ENCODE data around the gene MAN1C1. TPM values are rescaled to one million over a fixed set of nuclear protein-coding genes. Genes with fewer than 3 reads are reported as not detected.

MAN1C1 gene
- total RNA-seq, 1 experiment from 2014 or later: 1.5 TPM

- in situ Hi-C loops (cut with HindIII; ENCODE audit: low pct_unique_long_range_greater_than_20kb, low sequenced_read_pairs) (no loop called here), intact Hi-C loops (cut with micrococcal nuclease; ENCODE audit: unreplicated experiment) (no loop called here)
- no TSS peak for BruUV-seq (replicated peaks)
- ATAC-seq (no peak), DNase-seq (ENCODE audit: low read depth, low spot score) (no peak)
- Histone ChIP-seq H3K27ac (ENCODE audit: low read length) (no peak overlapping the region), H3K36me3 (ENCODE audit: control insufficient read depth, insufficient read depth, low read length) (no peaks in the 10 kb centered on the region), H3K27me3 (ENCODE audit: control insufficient read depth, insufficient read depth, low read length) (peaks cover 4% of the 10 kb centered on the region; the same call in 1 of the 2 replicates), H3K4me3 (ENCODE audit: low read depth in 2 of 2, low read length in 2 of 2) (no peak overlapping the region), H3K4me1 (ENCODE audit: control insufficient read depth, insufficient read depth, low read length) (no peaks in the 10 kb centered on the region; the same call in 1 of the 2 replicates), H3K9me3 (ENCODE audit: control insufficient read depth, insufficient read depth, low read depth, low read length) (no peaks in the 10 kb centered on the region)
- POLR2A ChIA-PET: no interaction called here
- CTCF ChIA-PET: no interaction called here
- TF ChIP-seq REST (IDR thresholded peaks at IDR 0.05; ENCODE audit: insufficient read depth in 1 of 2, low read depth in 2 of 2, low read length in 1 of 2) (no peak), SIN3A (IDR thresholded peaks at IDR 0.05; ENCODE audit: borderline replicate concordance, insufficient read depth, low read depth, low read length) (no peak), TCF7L2 (IDR thresholded peaks at IDR 0.05; ENCODE audit: low read depth, low read length) (no peak), POLR2AphosphoS5 (IDR thresholded peaks at IDR 0.05; ENCODE audit: low read depth, low read length) (no peak)
Observed at GRCh38 chr1:25750923-25751605, 134.5 kb downstream of the MAN1C1 start.

- Histone ChIP-seq H3K27me3 (ENCODE audit: control insufficient read depth, insufficient read depth, low read length) (peaks cover 4% of the 10 kb centered on the region; the same call in 1 of the 2 replicates), H3K4me3 (ENCODE audit: low read depth in 2 of 2, low read length in 2 of 2) (no peak overlapping the region), H3K4me1 (ENCODE audit: control insufficient read depth, insufficient read depth, low read length) (no peaks in the 10 kb centered on the region), H3K36me3 (ENCODE audit: control insufficient read depth, insufficient read depth, low read length) (no peaks in the 10 kb centered on the region), H3K9me3 (ENCODE audit: control insufficient read depth, insufficient read depth, low read depth, low read length) (no peaks in the 10 kb centered on the region), H3K27ac (ENCODE audit: low read length) (no peak overlapping the region)
- no peak for TF ChIP-seq REST (IDR thresholded peaks at IDR 0.05; ENCODE audit: insufficient read depth in 1 of 2, low read depth in 2 of 2, low read length in 1 of 2)
- TF ChIP-seq POLR2AphosphoS5 (IDR thresholded peaks at IDR 0.05; ENCODE audit: low read depth, low read length): no peak
- TF ChIP-seq CTCF (IDR thresholded peaks at IDR 0.05): no peak
- TF ChIP-seq TCF7L2 (IDR thresholded peaks at IDR 0.05; ENCODE audit: low read depth, low read length): no peak
- no peak for TF ChIP-seq SIN3A (IDR thresholded peaks at IDR 0.05; ENCODE audit: borderline replicate concordance, insufficient read depth, low read depth, low read length)
- in situ Hi-C loops (cut with HindIII; ENCODE audit: low pct_unique_long_range_greater_than_20kb, low sequenced_read_pairs) (no loop called here), intact Hi-C loops (cut with micrococcal nuclease; ENCODE audit: unreplicated experiment) (no loop called here)
- no peak for DNase-seq (ENCODE audit: low read depth, low spot score)
- POLR2A ChIA-PET: no interaction called here
- BruUV-seq (replicated peaks): no TSS peak
- no peak for ATAC-seq
- CTCF ChIA-PET: no interaction called here
Observed at GRCh38 chr1:25754470-25755181, 138.0 kb downstream of the MAN1C1 start.
